NCI-H345 treated with DMSO at 0.1 percent for 48 hours (cell line): Measurements from ENCODE around the gene TMEM273.
"Not testable (repeated sequence)": the region's sequence is repeated elsewhere in the genome, so short reads cannot be mapped to it uniquely, and the experiment has no call there.

Source experiments
- DNase-seq: peaks from one replicate; lab custom pipeline; 2025; ENCODE audit not compliant: unreplicated experiment; lab: John Stamatoyannopoulos, UW

The TMEM273 gene

DNA sequence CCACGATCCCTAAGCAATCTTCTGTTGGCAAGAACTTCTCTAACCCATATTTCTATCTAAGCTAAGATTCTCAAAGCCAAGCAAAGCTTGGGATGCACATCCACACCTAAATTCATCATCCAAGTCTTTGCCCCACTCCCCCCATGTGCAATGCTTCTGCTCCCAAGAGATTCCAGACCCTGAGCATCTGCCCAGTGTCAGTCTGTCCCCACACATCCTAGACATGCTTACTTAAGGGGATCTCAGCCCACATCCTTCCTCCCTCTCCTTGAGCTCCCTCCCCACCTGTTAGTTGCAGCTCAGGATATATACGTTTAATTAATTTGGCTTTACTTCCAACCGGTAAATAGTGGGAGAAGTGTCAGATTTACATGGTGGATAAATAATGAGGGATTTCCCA lies 17.0 kb upstream of the TMEM273 start:
- DNase-seq = no peak

DNA sequence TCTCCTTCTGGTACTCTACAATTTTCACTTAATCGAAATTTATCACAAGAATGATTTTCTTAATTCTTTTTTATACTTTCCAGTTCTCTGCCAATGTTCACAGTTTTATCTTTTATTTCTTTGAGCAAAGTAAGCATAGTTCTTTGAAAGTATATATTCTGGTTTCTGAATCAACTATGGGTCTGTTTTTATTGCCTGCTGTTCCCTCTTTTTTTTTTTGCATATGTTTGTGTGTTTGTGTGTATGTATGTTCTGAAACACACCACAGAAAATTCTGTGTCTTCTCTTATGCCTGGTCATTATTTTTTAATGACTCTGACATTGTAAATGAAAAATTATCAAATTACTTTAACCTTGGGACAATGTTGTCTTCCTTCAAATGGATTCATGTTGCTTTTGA lies 15.9 kb upstream of the TMEM273 start:
- no peak for DNase-seq

GRCh38 chr10:49202266-49202665 lies 14.1 kb upstream of the TMEM273 start:
- DNase-seq = no peak

GRCh38 chr10:49200854-49201253 lies 12.7 kb upstream of the TMEM273 start:
- no peak for DNase-seq

DNA sequence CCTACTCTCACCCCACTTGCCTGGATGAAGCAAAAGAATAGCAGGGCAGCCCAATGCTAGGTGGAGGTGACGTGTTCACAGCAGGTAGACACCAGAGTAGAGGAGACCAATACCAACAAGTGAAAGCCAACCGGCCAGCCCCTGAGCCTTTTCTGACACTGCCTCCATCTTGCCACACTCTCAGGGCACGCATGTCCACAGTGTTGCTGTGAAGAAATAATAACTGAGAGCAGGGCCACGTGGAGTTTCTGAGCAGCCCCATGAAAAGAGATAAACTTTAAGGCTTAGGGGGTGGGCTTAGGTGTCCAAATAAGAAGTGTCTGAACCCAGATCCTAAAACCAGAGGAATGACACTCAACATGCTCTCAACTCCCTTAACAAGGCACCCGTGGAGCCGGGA lies 9.0 kb upstream of the TMEM273 start:
- DNase-seq = no peak

DNA sequence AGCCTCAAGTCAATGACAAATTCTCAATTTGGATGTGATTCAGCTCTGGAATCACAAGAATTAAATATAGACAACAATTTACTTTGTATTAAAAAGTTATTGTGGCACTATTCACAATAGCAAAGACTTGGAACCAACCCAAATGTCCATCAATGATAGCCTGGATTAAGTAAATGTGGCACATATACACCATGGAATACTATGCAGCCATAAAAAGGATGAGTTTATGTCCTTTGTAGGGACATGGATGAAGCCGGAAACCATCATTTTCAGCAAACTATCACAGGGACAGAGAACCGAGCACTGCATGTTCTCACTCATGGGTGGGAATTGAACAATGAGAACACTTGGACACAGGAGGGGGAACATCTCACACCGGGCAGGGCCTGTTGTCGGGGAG lies 7.7 kb upstream of the TMEM273 start:
- DNase-seq = not testable (repeated sequence)

DNA sequence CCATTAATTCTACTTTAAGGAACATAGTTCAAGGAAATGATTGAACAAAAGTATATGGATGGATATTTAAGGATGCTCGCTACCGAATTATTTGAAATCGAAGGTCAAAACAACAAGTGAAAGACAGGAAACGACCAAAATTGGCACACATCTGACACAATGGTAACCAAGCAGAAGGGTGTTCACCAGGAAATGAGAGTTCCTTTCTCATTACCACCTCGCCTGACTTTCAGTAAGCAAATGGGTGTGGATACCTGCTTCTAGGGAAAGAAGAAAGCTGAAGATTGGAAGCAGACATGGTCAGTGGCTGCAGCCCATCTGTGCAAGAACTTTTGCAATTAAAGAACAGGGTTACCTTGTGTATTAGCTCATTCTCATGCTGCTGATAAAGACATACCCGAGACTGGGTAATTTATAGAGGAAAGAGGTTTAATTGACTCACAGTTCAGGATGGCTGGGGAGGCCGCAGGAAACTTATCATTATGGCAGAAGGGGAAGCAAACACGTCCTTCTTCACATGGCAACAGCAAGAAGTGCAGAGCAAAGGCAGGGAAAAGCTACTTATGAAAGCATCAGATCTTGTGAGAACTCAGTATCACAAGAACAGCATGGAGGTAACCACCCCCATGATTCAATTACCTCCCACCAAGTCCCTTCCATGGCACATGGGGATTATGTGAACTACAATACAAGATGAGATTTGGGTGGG lies 6.2 kb upstream of the TMEM273 start:
- DNase-seq = no peak

DNA sequence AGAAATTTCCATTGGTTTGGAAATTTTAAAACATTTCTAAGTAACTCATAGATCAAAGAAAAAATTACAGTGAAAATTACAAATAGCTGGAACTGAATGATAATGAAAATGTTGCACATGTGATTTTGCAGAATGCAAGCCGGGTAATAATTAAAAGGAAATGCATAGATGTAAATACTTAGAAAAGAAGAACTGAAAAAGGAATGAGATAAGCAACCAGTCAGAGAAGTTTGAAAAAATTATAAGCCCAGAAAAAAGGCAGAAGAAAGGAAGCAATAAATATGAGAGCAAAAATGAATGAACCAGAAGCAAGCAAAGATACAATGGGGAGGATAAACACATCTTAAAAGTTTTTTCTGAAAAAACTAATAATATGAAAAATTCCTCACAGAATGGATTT lies 3.2 kb upstream of the TMEM273 start:
- DNase-seq = no peak

GRCh38 chr10:49189422-49189821 lies 1.2 kb upstream of the TMEM273 start:
- DNase-seq = no peak

- no peak for DNase-seq
Measured at GRCh38 chr10:49187044-49187484, 1.1 kb downstream of the TMEM273 start.

DNA sequence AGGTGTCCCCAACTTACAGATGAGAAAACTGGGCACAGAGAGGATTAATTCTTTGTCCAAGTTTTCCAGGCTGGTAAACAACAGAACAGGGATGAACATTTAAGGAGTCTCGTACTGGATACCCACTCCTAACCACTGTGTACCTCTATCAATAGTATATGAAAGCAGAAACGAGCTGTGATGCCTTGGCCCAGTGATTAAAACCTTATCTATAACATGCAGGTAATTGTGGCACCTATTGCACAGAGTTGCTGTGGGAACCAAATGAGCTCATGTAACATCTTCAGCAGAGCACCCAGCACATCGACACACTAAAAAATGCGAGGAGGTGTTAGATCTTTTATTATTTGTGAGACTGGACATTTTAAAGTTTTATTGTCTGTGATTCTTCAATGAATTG lies 1.6 kb downstream of the TMEM273 start:
- DNase-seq = no peak

DNA sequence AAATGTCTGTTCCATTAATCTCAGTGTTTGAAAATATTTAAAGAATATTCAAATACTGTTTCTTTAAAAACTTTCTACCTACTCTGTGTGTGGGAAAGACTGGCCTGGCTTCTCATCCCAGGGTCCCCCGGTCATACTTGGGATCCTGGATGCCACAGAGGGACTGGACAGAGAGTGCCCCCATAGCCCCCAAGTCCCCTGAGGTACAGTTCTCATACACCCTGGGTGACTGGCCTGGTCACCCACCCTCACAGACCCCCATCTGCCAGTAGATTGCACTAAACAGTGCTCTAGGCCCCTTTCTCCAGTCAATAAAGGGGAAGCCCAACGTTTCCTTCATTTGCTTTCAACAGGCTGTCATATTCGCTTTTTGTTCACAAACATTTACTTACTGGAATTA lies 3.0 kb downstream of the TMEM273 start:
- DNase-seq = no peak

- no peak for DNase-seq
Measured at GRCh38 chr10:49184642-49185111, 3.5 kb downstream of the TMEM273 start.

- DNase-seq = no peak
Measured at GRCh38 chr10:49183596-49184542, 4.3 kb downstream of the TMEM273 start.

GRCh38 chr10:49182776-49183175 lies 5.4 kb downstream of the TMEM273 start:
- no peak for DNase-seq

GRCh38 chr10:49180444-49180860 lies 7.7 kb downstream of the TMEM273 start:
- no peak for DNase-seq

GRCh38 chr10:49179699-49180443 lies 8.3 kb downstream of the TMEM273 start:
- DNase-seq = no peak

GRCh38 chr10:49178489-49179471 lies 9.4 kb downstream of the TMEM273 start:
- no peak for DNase-seq

GRCh38 chr10:49177391-49178355 lies 10.5 kb downstream of the TMEM273 start:
- DNase-seq = no peak
